ENCODE measurements around the gene ACTL7B.

Gene ACTL7B

GRCh38 chr9:108859459-108860114 lies 3.8 kb upstream of the ACTL7B start:
- no peak for TF ChIP-seq EGR2 (tag by site-specific recombination; IDR thresholded peaks at IDR 0.05; ENCODE audit: low read depth)
- no peak for TF ChIP-seq ZNF112 (tag by site-specific recombination; IDR thresholded peaks at IDR 0.05)
- Histone ChIP-seq H3K9me3 (ENCODE audit: control insufficient read depth, insufficient read depth, low read depth, low read length) (no peaks in the 10 kb centered on the region), H3K36me3 (ENCODE audit: control insufficient read depth in 2 of 2, insufficient read depth in 1 of 2, low read length in 2 of 2) (no peaks in the 10 kb centered on the region), H3K4me1 (ENCODE audit: control insufficient read depth, insufficient read depth, low read length) (no peaks in the 10 kb centered on the region), H3K4me3 (ENCODE audit: low read depth, low read length) (no peak overlapping the region), H3K27ac (ENCODE audit: extremely low read depth, low read depth, low read length) (no peak overlapping the region)
- ChIA-PET CTCF (interaction anchor here (0.6 kb wide), 1 partner anchor 1076 kb away, joined by 3 read pairs; no protein-coding TSS in a partner anchor), POLR2A (no interaction called here)

- CTCF ChIA-PET, result interaction anchor here (0.7 kb wide), 1 partner anchor 1425 kb away, joined by 3 read pairs; no protein-coding TSS in a partner anchor
- Histone ChIP-seq H3K4me3 (ENCODE audit: low read depth, low read length) (no peak overlapping the region), H3K27ac (ENCODE audit: extremely low read depth, low read depth, low read length) (no peak overlapping the region), H3K36me3 (ENCODE audit: control insufficient read depth in 2 of 2, insufficient read depth in 1 of 2, low read length in 2 of 2) (no peaks in the 10 kb centered on the region), H3K9me3 (ENCODE audit: control insufficient read depth, insufficient read depth, low read depth, low read length) (no peaks in the 10 kb centered on the region), H3K4me1 (ENCODE audit: control insufficient read depth, insufficient read depth, low read length) (no peaks in the 10 kb centered on the region)
- POLR2A ChIA-PET, result no interaction called here
- TF ChIP-seq, protein P1, sequence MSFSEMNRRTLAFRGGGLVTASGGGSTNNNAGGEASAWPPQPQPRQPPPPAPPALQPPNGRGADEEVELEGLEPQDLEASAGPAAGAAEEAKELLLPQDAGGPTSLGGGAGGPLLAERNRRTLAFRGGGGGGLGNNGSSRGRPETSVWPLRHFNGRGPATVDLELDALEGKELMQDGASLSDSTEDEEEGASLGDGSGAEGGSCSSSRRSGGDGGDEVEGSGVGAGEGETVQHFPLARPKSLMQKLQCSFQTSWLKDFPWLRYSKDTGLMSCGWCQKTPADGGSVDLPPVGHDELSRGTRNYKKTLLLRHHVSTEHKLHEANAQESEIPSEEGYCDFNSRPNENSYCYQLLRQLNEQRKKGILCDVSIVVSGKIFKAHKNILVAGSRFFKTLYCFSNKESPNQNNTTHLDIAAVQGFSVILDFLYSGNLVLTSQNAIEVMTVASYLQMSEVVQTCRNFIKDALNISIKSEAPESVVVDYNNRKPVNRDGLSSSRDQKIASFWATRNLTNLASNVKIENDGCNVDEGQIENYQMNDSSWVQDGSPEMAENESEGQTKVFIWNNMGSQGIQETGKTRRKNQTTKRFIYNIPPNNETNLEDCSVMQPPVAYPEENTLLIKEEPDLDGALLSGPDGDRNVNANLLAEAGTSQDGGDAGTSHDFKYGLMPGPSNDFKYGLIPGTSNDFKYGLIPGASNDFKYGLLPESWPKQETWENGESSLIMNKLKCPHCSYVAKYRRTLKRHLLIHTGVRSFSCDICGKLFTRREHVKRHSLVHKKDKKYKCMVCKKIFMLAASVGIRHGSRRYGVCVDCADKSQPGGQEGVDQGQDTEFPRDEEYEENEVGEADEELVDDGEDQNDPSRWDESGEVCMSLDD (tag by site-specific recombination; IDR thresholded peaks at IDR 0.05), result no peak
- TF ChIP-seq PATZ1 (tag by site-specific recombination; IDR thresholded peaks at IDR 0.05), result no peak
- TF ChIP-seq ZNF837 (tag by site-specific recombination; IDR thresholded peaks at IDR 0.05), result no peak
- no peak for TF ChIP-seq FEZF1 (tag by site-specific recombination; IDR thresholded peaks at IDR 0.05)
- TF ChIP-seq ZSCAN23 (tag by site-specific recombination; IDR thresholded peaks at IDR 0.05), result no peak
- no peak for TF ChIP-seq ZNF121 (tag by site-specific recombination; IDR thresholded peaks at IDR 0.05)
- TF ChIP-seq ZNF707 (tag by site-specific recombination; IDR thresholded peaks at IDR 0.05), result no peak
- TF ChIP-seq ZNF629 (tag by site-specific recombination; IDR thresholded peaks at IDR 0.05), result no peak
- no peak for TF ChIP-seq GLIS2 (tag by site-specific recombination; IDR thresholded peaks at IDR 0.05)
- no peak for TF ChIP-seq ZNF354C (tag by site-specific recombination; IDR thresholded peaks at IDR 0.05; ENCODE audit: borderline replicate concordance, low read depth)
- no peak for TF ChIP-seq KLF16 (tag by site-specific recombination; IDR thresholded peaks at IDR 0.05)
- TF ChIP-seq ZNF521 (tag by site-specific recombination; IDR thresholded peaks at IDR 0.05), result no peak
- no peak for TF ChIP-seq ZNF311 (tag by site-specific recombination; IDR thresholded peaks at IDR 0.05; ENCODE audit: borderline replicate concordance)
Measured at GRCh38 chr9:108857572-108857971, 1.8 kb upstream of the ACTL7B start.

DNA sequence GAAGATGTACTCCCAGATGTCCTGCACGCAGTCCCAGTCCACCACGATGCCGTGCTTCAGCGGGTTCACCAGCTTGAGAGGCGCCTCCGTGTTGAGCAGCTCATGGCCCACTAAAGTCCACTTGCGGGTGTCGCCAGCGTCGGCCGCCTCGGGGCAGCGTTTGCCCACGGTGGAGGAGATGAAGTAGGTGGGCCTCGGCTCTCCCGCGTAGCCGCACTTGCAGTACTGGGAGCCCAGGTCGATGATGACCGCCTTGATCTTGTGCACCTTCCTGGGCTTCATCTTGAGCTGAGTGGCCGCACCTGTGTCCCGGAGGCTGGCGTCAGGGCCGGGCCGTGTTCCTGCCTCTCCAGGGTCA lies 278 bp downstream of the ACTL7B start:
- Histone ChIP-seq H3K4me1 (ENCODE audit: control insufficient read depth, insufficient read depth, low read length) (no peaks in the 10 kb centered on the region), H3K27ac (ENCODE audit: extremely low read depth, low read depth, low read length) (no peak overlapping the region), H3K9me3 (ENCODE audit: control insufficient read depth, insufficient read depth, low read depth, low read length) (no peaks in the 10 kb centered on the region), H3K36me3 (ENCODE audit: control insufficient read depth in 2 of 2, insufficient read depth in 1 of 2, low read length in 2 of 2) (no peaks in the 10 kb centered on the region), H3K4me3 (ENCODE audit: low read depth, low read length) (no peak overlapping the region)
- ChIA-PET CTCF (no interaction called here), POLR2A (no interaction called here)
- TF ChIP-seq ZBTB8A (tag by site-specific recombination; IDR thresholded peaks at IDR 0.05) (no peak), MYNN (tag by site-specific recombination; IDR thresholded peaks at IDR 0.05; ENCODE audit: borderline replicate concordance) (no peak), ZNF112 (tag by site-specific recombination; IDR thresholded peaks at IDR 0.05) (no peak)
